ENCODE measurements around the gene MOB3B.

The MOB3B gene

DNA sequence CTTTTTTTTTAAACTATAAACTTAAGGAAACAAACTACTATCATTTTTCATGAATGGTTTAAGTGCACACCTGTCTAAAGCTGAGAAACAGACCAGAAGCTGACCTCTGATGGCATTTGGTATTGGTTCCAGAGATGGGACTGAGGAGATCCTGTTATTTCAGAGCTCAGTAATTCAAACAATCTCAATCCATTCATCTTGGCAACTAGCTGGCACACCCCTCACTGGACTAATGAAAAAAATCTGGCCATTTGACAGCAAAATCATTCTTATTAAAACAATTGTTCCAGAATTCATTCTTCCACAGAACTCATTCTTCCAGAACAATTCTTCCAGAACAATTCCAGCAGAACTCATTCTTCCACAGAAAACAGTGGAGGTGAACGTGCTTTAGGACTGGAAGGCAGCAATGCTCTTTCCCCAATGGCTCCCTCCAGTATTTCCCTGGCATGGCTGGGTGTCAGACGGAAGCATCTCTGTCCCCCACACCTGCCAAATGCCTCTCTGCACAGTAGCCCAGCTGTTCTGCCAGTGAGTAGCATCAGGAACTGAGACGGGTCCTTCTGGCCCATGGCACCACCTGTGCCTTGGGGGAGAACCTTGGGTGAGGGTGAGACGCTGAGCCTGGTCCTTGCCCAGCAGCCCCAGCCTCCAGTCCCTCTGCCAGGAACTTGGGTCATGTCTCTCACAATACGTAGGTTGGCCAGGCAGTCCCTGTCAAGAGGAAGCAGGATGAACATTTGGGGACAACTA lies 145.2 kb downstream of the MOB3B start:
- no peak overlapping the region for H3K4me3 ChIP-seq (ENCODE audit: low read depth, low read length)
- TF ChIP-seq, protein P1, sequence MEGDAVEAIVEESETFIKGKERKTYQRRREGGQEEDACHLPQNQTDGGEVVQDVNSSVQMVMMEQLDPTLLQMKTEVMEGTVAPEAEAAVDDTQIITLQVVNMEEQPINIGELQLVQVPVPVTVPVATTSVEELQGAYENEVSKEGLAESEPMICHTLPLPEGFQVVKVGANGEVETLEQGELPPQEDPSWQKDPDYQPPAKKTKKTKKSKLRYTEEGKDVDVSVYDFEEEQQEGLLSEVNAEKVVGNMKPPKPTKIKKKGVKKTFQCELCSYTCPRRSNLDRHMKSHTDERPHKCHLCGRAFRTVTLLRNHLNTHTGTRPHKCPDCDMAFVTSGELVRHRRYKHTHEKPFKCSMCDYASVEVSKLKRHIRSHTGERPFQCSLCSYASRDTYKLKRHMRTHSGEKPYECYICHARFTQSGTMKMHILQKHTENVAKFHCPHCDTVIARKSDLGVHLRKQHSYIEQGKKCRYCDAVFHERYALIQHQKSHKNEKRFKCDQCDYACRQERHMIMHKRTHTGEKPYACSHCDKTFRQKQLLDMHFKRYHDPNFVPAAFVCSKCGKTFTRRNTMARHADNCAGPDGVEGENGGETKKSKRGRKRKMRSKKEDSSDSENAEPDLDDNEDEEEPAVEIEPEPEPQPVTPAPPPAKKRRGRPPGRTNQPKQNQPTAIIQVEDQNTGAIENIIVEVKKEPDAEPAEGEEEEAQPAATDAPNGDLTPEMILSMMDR (IDR thresholded peaks at IDR 0.05; ENCODE audit: low read depth, low read length, missing control alignments), result no peak
- DNase-seq (ENCODE audit: low read depth), result no peak
- in situ Hi-C loops (cut with HindIII; ENCODE audit: low sequenced_read_pairs), result no loop called here

GRCh38 chr9:27383524-27383923 lies 146.1 kb downstream of the MOB3B start:
- in situ Hi-C loops (cut with HindIII; ENCODE audit: low sequenced_read_pairs), result no loop called here
- no peak overlapping the region for H3K4me3 ChIP-seq (ENCODE audit: low read depth, low read length)
- DNase-seq (ENCODE audit: low read depth), result no peak
- TF ChIP-seq, protein P1 (IDR thresholded peaks at IDR 0.05; ENCODE audit: low read depth, low read length, missing control alignments), result no peak

- in situ Hi-C loops (cut with HindIII; ENCODE audit: low sequenced_read_pairs), result no loop called here
- DNase-seq (ENCODE audit: low read depth), result no peak
- TF ChIP-seq, protein P1 (IDR thresholded peaks at IDR 0.05; ENCODE audit: low read depth, low read length, missing control alignments), result no peak
- no peak overlapping the region for H3K4me3 ChIP-seq (ENCODE audit: low read depth, low read length)
Observed at GRCh38 chr9:27382975-27383374, 146.6 kb downstream of the MOB3B start.

DNA sequence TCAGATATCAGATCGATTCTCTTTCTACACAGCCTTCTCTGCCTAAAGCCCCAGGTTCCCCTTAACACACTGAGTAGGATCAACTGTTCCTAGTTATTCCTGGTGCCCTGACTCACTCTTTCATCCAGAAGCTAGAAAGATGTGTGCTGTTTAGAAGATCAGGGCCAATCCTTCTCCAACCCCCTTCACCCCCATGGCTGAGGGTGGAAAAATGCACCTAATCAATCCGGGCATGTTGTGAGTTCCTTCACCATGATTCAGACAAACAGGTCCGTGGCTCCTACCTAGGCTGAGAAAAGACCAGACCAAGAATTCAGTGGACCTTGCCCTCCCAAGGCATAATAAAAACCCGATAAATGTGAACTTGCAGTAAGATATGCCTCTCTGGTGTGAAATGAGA lies 147.3 kb downstream of the MOB3B start:
- DNase-seq (ENCODE audit: low read depth), result no peak
- TF ChIP-seq, protein P1 (IDR thresholded peaks at IDR 0.05; ENCODE audit: low read depth, low read length, missing control alignments), result no peak
- in situ Hi-C loops (cut with HindIII; ENCODE audit: low sequenced_read_pairs), result no loop called here
- no peak overlapping the region for H3K4me3 ChIP-seq (ENCODE audit: low read depth, low read length)

DNA sequence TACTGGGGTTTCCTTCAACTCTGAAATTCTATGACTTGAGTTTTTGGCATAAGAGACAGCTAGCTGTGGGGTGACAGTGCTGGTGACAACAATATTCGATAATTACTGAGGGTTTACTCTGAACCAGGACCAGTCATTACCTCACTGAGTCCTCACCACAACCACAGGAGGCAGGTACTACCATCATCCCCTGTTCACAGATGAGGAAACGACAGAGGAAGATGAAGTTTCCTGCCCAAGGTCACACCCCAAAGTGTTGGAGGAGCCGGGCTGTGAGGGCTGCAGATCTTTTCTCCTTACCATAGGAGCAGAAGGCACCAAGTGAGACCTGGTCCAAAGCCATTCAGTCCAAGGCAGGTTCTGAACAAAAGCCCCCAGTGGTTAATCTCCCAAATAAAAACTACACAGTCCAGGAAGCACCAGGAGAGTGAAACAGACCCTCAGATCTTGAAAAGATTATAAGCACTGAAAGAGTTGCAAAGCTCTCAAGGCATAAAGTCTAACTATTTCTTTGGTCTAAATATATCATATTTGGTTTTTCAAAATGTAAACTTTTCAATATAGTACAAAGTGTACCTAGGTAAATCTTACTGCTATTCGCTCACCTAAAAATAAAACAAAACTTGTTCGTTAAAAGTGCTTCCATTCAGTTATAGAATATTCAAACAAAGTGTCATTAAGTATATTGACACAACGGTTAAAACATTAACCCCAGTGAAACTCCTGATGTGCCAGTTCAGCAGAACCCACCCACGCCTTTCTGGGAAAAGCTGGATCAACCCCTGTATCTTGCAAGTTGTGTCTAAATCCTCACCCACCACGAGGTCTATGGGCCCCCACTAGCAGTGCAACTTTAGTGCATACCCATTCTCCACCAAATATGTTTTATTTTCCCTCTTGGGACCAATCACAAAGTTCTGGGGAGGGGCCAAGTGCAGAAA lies 150.0 kb downstream of the MOB3B start:
- DNase-seq (ENCODE audit: low read depth), result no peak
- TF ChIP-seq, protein P1 (IDR thresholded peaks at IDR 0.05; ENCODE audit: low read depth, low read length, missing control alignments), result no peak
- in situ Hi-C loops (cut with HindIII; ENCODE audit: low sequenced_read_pairs), result no loop called here
- no peak overlapping the region for H3K4me3 ChIP-seq (ENCODE audit: low read depth, low read length)

- in situ Hi-C loops (cut with HindIII; ENCODE audit: low sequenced_read_pairs), result no loop called here
- TF ChIP-seq, protein P1 (IDR thresholded peaks at IDR 0.05; ENCODE audit: low read depth, low read length, missing control alignments), result no peak
- no peak for DNase-seq (ENCODE audit: low read depth)
- no peak overlapping the region for H3K4me3 ChIP-seq (ENCODE audit: low read depth, low read length)
Observed at GRCh38 chr9:27377811-27378456, 151.7 kb downstream of the MOB3B start.

Measured in astrocyte of the cerebellum (primary cell).